Caco-2 (cell line): ENCODE measurements around the gene NELFCD. TPM values are rescaled to one million over a fixed set of nuclear protein-coding genes. Genes with fewer than 3 reads are reported as not detected.
A peak's percentile ranks its signal among the peaks of the same experiment; 100 is the strongest.

Source experiments
- Bru-seq: library from RNA; stranded (reverse); fragments of 400-500 nt; gene quantifications from one replicate; lab custom pipeline; 2021; lab: Mats Ljungman, UMichigan
- BruChase-seq, 2 experiments: library from RNA; stranded (reverse); fragments of 400-500 nt; gene quantifications; one replicate each; lab custom pipeline; 2021; lab: Mats Ljungman, UMichigan
- BruUV-seq: library from RNA; stranded (reverse); fragments of 400-500 nt; replicated peaks from 2 replicates; lab custom pipeline; 2021; lab: Mats Ljungman, UMichigan
- CTCF ChIA-PET: fragments of 300-600 bp; sonication (Branson Sonifier 250); formaldehyde crosslinking; loops from one replicate; lab custom pipeline; 2022; ENCODE audit warnings: antibody characterized with exemption; lab: Charles Lee
- POLR2A ChIA-PET: fragments of 300-600 bp; sonication (Branson Sonifier 250); formaldehyde crosslinking; loops from one replicate; lab custom pipeline; 2022; ENCODE audit warnings: antibody characterized with exemption; lab: Charles Lee
- DNase-seq, 2 experiments: peaks; one replicate each; pipeline versions ENCODE4 v3.0.0 to v3.0.0-alpha.2; 2020 to 2022
- H3K27me3 ChIP-seq: replicated peaks from 2 replicates; pipeline ENCODE4 v1.6.0; 2011; ENCODE audit warnings: low read length; ENCODE audit not compliant: control insufficient read depth, insufficient read depth
- H3K36me3 ChIP-seq: 2 replicates; pipeline ENCODE4 v1.5.1; 2011; ENCODE audit warnings: low read length; ENCODE audit not compliant: control insufficient read depth, insufficient read depth
- H3K4me1 ChIP-seq: fragments of 250-450 bp; sonication (Bioruptor Pico); 2 replicates; pipeline ENCODE4 v1.5.1; 2020; ENCODE audit warnings: mild to moderate bottlenecking
- H3K4me3 ChIP-seq: 2 replicates; pipeline ENCODE4 v1.5.1; 2011; ENCODE audit warnings: low read depth, mild to moderate bottlenecking, control low read depth, low read length
- H3K9me3 ChIP-seq: fragments of 250-450 bp; sonication (Bioruptor Pico); 2 replicates; pipeline ENCODE4 v1.5.1; 2020; ENCODE audit warnings: mild to moderate bottlenecking, moderate library complexity
- H3K27ac Mint-ChIP-seq: one replicate; pipeline ENCODE4 v1.8.0; 2022; ENCODE audit warnings: mixed read lengths; ENCODE audit not compliant: unreplicated experiment
- H3K27me3 Mint-ChIP-seq: one replicate; pipeline ENCODE4 v1.8.0; 2022; ENCODE audit warnings: mixed read lengths; ENCODE audit not compliant: insufficient read depth, unreplicated experiment
- H3K36me3 Mint-ChIP-seq: one replicate; pipeline ENCODE4 v1.8.0; 2022; ENCODE audit warnings: mild to moderate bottlenecking, mixed read lengths; ENCODE audit not compliant: insufficient read depth, unreplicated experiment
- H3K4me1 Mint-ChIP-seq: one replicate; pipeline ENCODE4 v1.8.0; 2022; ENCODE audit warnings: low read depth, mixed read lengths; ENCODE audit not compliant: unreplicated experiment
- H3K4me3 Mint-ChIP-seq: one replicate; pipeline ENCODE4 v1.8.0; 2022; ENCODE audit warnings: mild to moderate bottlenecking, moderate library complexity, mixed read lengths; ENCODE audit not compliant: unreplicated experiment
- H3K9me3 Mint-ChIP-seq: one replicate; pipeline ENCODE4 v1.8.0; 2022; ENCODE audit warnings: mixed read lengths; ENCODE audit not compliant: unreplicated experiment
- CTCF ChIP-seq, 2 experiments: fragments of 200-600 bp in 1 of 2; IDR thresholded peaks; 1 replicate in 1 of 2; 2 replicates in 1 of 2; pipeline versions ENCODE4 v1.5.1 to v1.8.0; 2011 to 2022; ENCODE audit warnings: antibody characterized with exemption in 1 of 2, control low read depth in 1 of 2, inconsistent platforms in 1 of 2, low read depth in 1 of 2, low read length in 1 of 2, mild to moderate bottlenecking in 1 of 2, moderate library complexity in 1 of 2; ENCODE audit not compliant: insufficient read depth in 1 of 2, severe bottlenecking in 1 of 2, unreplicated experiment in 1 of 2
- intact Hi-C: fragments of 100-400 bp; cut with micrococcal nuclease; formaldehyde crosslinking; loops from one replicate; pipeline ENCODE4 v1.10.0; 2022; ENCODE audit not compliant: unreplicated experiment
- long read RNA-seq: library from polyadenylated mRNA; stranded (forward); transcript quantifications from one replicate; pipeline ENCODE4 v2.0.0, GENCODE V29; 2022
- total RNA-seq: library from RNA; stranded (reverse); gene quantifications from 2 replicates; pipeline ENCODE4 v1.2.3, GENCODE V29; 2022

The NELFCD gene
- total RNA-seq: 230 TPM in 2 replicates
- percentile 97 among the genes with signal in this experiment for Bru-seq, nascent RNA
- BruChase-seq, experiment 1, labeled RNA remaining after a 2-hour chase: percentile 97 among the genes with signal in this experiment
- percentile 98 among the genes with signal in this experiment for BruChase-seq, experiment 2, labeled RNA remaining after a 6-hour chase
- long read RNA-seq, transcript NELFCD-213 (15 exons, 2,305 nt): major isoform, 345 of 501 reads
- long read RNA-seq, partial matches to known transcripts: 39 of 501 reads
- long read RNA-seq, other reads (novel, unspliced or antisense): 117 of 501 reads

GRCh38 chr20:58980711-58981627 lies at the start of gene NELFCD:
TSS of gene NELFCD (plus strand) at chr20:58981256. CDS start at chr20:58981310, 54 bp downstream.
- peak within 1 kb of the TSS; percentile 76 for H3K4me3 Mint-ChIP-seq
- intact Hi-C loops: loop anchor here (1.0 to 2.0 kb wide), 3 partner anchors 51 to 88 kb away; partner anchors contain the start of genes ATP5F1E and PRELID3B

GRCh38 chr20:58932170-58932569 lies 48.9 kb upstream of the NELFCD start:
- POLR2A ChIA-PET: no interaction called here
- intact Hi-C loops: no loop called here
- no TSS peak for BruUV-seq
- H3K27ac Mint-ChIP-seq: no peak overlapping the region
- peaks cover 28% of the 10 kb centered on the region for H3K27me3 Mint-ChIP-seq
- H3K9me3 ChIP-seq: 0 out of 2 replicates have a peak, but pooled peaks cover 5% of the 10 kb centered on the region
- H3K27me3 ChIP-seq: no peaks in the 10 kb centered on the region
- no peaks in the 10 kb centered on the region for H3K4me1 Mint-ChIP-seq
- no peaks in the 10 kb centered on the region for H3K36me3 ChIP-seq
- no peak for TF ChIP-seq CTCF (IDR thresholded peaks at IDR 0.05; ENCODE audit: insufficient read depth in 1 of 2, low read depth in 1 of 2, low read length in 1 of 2, severe bottlenecking in 1 of 2, unreplicated experiment in 1 of 2)
- no peak for DNase-seq
- no peaks in the 10 kb centered on the region for H3K36me3 Mint-ChIP-seq
- CTCF ChIA-PET: no interaction called here
- H3K4me1 ChIP-seq: no peaks in the 10 kb centered on the region
- no peak overlapping the region for H3K4me3 ChIP-seq
- no peak overlapping the region for H3K4me3 Mint-ChIP-seq
- no peaks in the 10 kb centered on the region for H3K9me3 Mint-ChIP-seq

More at GRCh38 chr20:58980711-58981627, at the start of gene NELFCD:
- Histone ChIP-seq H3K27me3 (no peaks in the 10 kb centered on the region), H3K4me1 (peaks cover 12% of the 10 kb centered on the region), H3K4me3 (peak within 1 kb of the TSS; percentile 57), H3K36me3 (no peaks in the 10 kb centered on the region), H3K9me3 (no peaks in the 10 kb centered on the region)
- Mint-ChIP-seq H3K36me3 (peaks cover 30% of the 10 kb centered on the region), H3K4me1 (peaks cover 21% of the 10 kb centered on the region), H3K27me3 (no peaks in the 10 kb centered on the region), H3K27ac (peak within 1 kb of the TSS; percentile 51), H3K9me3 (no peaks in the 10 kb centered on the region)
- TF ChIP-seq CTCF (IDR thresholded peaks at IDR 0.05; ENCODE audit: insufficient read depth in 1 of 2, low read depth in 1 of 2, low read length in 1 of 2, severe bottlenecking in 1 of 2, unreplicated experiment in 1 of 2): no peak
- POLR2A ChIA-PET: interaction anchor here (0.5 to 2.0 kb wide), 10 partner anchors 9 to 330 kb away, joined by 3 to 21 read pairs (median 4); partner anchors contain the start of genes ATP5F1E and PRELID3B
- CTCF ChIA-PET: interaction anchor here (0.6 to 1.6 kb wide), 5 partner anchors 9 to 110 kb away, joined by 3 to 7 read pairs (median 5); partner anchors contain the start of gene ATP5F1E
- TSS peak; percentile 86 for BruUV-seq
- peak; percentile 98 to 100 for DNase-seq

- Mint-ChIP-seq H3K9me3 (no peaks in the 10 kb centered on the region), H3K36me3 (no peaks in the 10 kb centered on the region), H3K27ac (no peak overlapping the region), H3K4me1 (no peaks in the 10 kb centered on the region), H3K27me3 (peaks cover 24% of the 10 kb centered on the region), H3K4me3 (no peak overlapping the region)
- Histone ChIP-seq H3K4me1 (no peaks in the 10 kb centered on the region), H3K27me3 (no peaks in the 10 kb centered on the region), H3K36me3 (no peaks in the 10 kb centered on the region), H3K9me3 (0 out of 2 replicates have a peak, but pooled peaks cover 5% of the 10 kb centered on the region), H3K4me3 (no peak overlapping the region)
- POLR2A ChIA-PET: no interaction called here
- intact Hi-C loops: no loop called here
- TF ChIP-seq CTCF (IDR thresholded peaks at IDR 0.05; ENCODE audit: insufficient read depth in 1 of 2, low read depth in 1 of 2, low read length in 1 of 2, severe bottlenecking in 1 of 2, unreplicated experiment in 1 of 2): no peak
- no peak for DNase-seq
- BruUV-seq: no TSS peak
- CTCF ChIA-PET: no interaction called here
Measured at GRCh38 chr20:58938078-58938477, 43.0 kb upstream of the NELFCD start.
